GM19240 (cell line): Measurements from ENCODE around the gene LDB2.

Source experiments
- DNase-seq: peaks from one replicate; pipeline ENCODE4 v3.0.0; 2011; ENCODE audit warnings: low spot score; ENCODE audit not compliant: insufficient read length

The LDB2 gene

GRCh38 chr4:16598597-16599206 lies 299.7 kb downstream of the LDB2 start:
- no peak for DNase-seq

- no peak for DNase-seq
These were observed 300.4 kb downstream of the LDB2 start for GRCh38 chr4:16597845-16598596.

- no peak for DNase-seq
These were observed 301.0 kb downstream of the LDB2 start for GRCh38 chr4:16597443-16597842.

GRCh38 chr4:16596267-16596666 lies 302.2 kb downstream of the LDB2 start:
- DNase-seq, result no peak

GRCh38 chr4:16594128-16594527 lies 304.3 kb downstream of the LDB2 start:
- no peak for DNase-seq

- DNase-seq, result no peak
These were observed 305.1 kb downstream of the LDB2 start for GRCh38 chr4:16593386-16593785.

- DNase-seq, result no peak
These were observed 307.1 kb downstream of the LDB2 start for GRCh38 chr4:16591272-16591826.

GRCh38 chr4:16590797-16591196 lies 307.6 kb downstream of the LDB2 start:
- DNase-seq, result no peak

GRCh38 chr4:16588651-16589050 lies 309.8 kb downstream of the LDB2 start:
- DNase-seq, result no peak

- DNase-seq, result no peak
These were observed 310.3 kb downstream of the LDB2 start for GRCh38 chr4:16588149-16588548.

GRCh38 chr4:16585053-16585452 lies 313.4 kb downstream of the LDB2 start:
- no peak for DNase-seq

DNA sequence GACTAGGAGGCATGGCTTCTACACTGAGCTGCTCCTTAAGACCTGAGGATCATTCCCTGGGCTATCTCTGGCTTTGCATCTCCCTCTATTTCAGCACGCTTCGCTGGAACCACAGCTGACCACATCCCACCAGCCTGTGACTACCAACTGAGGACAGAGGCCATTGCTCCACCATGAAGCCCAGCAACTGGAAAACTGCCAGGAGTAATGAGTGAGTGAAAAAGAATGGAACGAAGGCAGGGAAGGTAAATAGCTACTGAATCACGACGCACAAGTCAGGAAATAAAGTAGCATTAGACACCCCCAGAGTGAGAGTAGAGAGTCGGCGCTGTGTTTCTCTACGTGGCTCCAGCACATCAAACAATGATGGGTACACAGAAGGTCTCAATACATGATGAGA lies 314.7 kb downstream of the LDB2 start:
- DNase-seq, result no peak

- no peak for DNase-seq
These were observed 315.9 kb downstream of the LDB2 start for GRCh38 chr4:16582526-16582925.

DNA sequence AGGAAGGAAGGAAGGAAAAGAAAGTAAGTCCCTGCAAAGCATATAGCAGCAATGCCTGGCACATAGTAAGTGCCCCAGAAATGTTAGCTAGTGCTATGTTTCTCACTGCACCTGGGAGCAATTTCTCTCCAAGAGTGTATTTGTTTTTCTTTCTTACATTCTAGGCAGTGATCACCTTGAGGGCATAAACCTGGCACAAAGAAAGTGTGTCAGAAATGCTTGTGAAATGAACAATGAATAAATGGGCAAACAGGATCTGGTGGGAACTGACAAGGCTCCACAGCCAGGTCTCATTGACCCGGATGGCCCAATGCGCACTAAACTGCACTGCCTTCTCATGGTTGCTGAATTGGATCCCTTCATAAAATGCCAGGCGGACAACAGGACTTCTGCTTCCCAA lies 316.4 kb downstream of the LDB2 start:
- no peak for DNase-seq

DNA sequence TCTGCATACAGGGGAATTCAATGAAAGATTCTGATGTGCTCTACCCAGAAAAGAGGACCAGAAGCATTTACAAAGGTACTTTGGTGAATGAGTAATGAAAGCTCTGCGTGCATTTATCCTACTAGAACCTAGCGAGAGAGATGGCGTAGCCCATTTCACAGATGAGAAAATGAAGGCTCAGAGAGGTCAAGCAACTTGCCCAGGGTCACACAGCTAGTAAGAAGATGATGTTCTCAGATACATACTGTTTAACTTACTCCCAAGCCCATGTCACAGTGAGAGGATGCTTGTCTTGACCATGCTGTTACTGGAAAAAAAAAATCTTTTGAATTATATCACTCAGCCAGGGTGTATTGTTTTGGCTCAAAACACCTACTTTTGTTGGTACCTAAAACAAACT lies 317.3 kb downstream of the LDB2 start:
- DNase-seq, result no peak

GRCh38 chr4:16580514-16580913 lies 317.9 kb downstream of the LDB2 start:
- DNase-seq, result no peak

- DNase-seq, result no peak
These were observed 318.6 kb downstream of the LDB2 start for GRCh38 chr4:16579866-16580265.

GRCh38 chr4:16577177-16577576 lies 321.3 kb downstream of the LDB2 start:
- no peak for DNase-seq

DNA sequence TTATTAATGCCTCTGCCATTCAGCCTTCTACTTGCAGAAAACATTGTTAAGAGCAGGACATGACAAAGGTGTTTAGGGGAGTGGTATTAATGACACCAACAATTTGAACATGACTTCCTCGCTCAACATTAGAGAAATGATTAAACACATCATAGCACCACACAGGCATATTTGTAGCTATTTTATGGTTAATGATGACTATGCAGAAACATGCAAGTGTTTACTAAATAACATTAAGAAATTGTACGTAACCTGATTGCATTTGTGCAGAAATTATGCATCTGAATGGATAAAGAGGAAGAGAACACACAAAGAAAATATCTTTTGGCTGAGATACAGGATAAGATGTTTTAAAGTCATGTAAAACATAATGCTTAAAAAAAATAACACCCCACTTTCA lies 323.5 kb downstream of the LDB2 start:
- DNase-seq, result no peak

GRCh38 chr4:16573739-16574138 lies 324.7 kb downstream of the LDB2 start:
- no peak for DNase-seq

GRCh38 chr4:16573206-16573605 lies 325.2 kb downstream of the LDB2 start:
- no peak for DNase-seq

DNA sequence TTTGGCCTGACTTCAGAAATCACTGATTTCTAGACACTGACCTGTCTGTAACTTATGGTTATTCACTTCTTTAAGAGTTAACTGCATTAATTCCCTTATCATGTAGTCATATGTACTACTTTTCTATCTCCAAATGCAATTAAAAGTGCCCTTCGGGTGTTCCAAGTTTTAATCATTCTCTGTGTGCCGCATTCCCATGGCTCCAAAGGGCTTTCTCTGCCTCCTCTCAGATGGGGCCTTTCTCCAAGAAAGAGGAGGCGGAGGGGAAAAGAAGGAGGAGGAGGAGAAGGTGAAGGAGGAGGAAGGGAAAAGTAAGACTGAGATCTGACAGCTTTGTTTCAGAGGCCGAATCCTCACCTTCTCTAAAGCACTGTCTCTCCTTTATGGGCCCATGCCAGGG lies 325.8 kb downstream of the LDB2 start:
- DNase-seq, result no peak

GRCh38 chr4:16572161-16572560 lies 326.3 kb downstream of the LDB2 start:
- no peak for DNase-seq
